ENCODE data around the gene CFAP119. TPM values are rescaled to one million over a fixed set of nuclear protein-coding genes. Genes with fewer than 3 reads are reported as not detected.

CFAP119 gene
- total RNA-seq, 1 experiment from 2014 or later = 11.7 TPM

DNA sequence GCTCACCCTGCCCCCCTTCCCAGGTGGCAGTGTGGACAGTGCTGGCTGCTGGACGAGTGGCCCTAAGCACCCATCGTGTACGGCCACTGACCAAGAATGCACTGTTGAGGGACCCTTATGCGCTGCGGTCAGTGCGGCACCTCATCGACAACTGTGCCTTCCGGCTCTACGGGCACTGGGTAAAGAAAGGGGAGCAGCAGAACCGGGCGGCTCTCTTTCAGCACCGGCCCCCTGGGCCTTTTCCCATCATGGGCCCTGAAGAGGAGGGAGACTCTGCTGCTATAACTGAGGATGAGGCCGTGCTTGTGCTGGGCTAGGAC, 5.1 kb downstream of the CFAP119 start:
- Histone ChIP-seq H3K27ac (ENCODE audit: low read depth, low read length, poor library complexity, severe bottlenecking) (no peak overlapping the region), H3K27me3 (replicated peaks; ENCODE audit: insufficient read depth, low read depth, low read length, poor library complexity) (no peaks in the 10 kb centered on the region), H3K4me3 (ENCODE audit: low read depth, low read length, poor library complexity, severe bottlenecking) (no peak overlapping the region), H3K9me3 (ENCODE audit: low read depth, low read length, poor library complexity, severe bottlenecking) (no peaks in the 10 kb centered on the region), H3K4me1 (ENCODE audit: insufficient read depth, low read length, poor library complexity, severe bottlenecking) (no peaks in the 10 kb centered on the region), H3K36me3 (ENCODE audit: insufficient read depth, low read length, poor library complexity, severe bottlenecking) (peaks cover 14% of the 10 kb centered on the region)
- ChIA-PET CTCF (no interaction called here), POLR2A (ENCODE audit: low non-redundant PET) (no interaction called here)
- no peak for DNase-seq (ENCODE audit: low spot score)
- TF ChIP-seq EZH2 (IDR thresholded peaks at IDR 0.05; ENCODE audit: borderline replicate concordance, low read depth, low read length, poor library complexity, severe bottlenecking) = no peak
- TF ChIP-seq, protein P1, sequence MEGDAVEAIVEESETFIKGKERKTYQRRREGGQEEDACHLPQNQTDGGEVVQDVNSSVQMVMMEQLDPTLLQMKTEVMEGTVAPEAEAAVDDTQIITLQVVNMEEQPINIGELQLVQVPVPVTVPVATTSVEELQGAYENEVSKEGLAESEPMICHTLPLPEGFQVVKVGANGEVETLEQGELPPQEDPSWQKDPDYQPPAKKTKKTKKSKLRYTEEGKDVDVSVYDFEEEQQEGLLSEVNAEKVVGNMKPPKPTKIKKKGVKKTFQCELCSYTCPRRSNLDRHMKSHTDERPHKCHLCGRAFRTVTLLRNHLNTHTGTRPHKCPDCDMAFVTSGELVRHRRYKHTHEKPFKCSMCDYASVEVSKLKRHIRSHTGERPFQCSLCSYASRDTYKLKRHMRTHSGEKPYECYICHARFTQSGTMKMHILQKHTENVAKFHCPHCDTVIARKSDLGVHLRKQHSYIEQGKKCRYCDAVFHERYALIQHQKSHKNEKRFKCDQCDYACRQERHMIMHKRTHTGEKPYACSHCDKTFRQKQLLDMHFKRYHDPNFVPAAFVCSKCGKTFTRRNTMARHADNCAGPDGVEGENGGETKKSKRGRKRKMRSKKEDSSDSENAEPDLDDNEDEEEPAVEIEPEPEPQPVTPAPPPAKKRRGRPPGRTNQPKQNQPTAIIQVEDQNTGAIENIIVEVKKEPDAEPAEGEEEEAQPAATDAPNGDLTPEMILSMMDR (conservative IDR thresholded peaks at IDR 0.05; ENCODE audit: low read depth, low read length) = no peak
- BruUV-seq (replicated peaks) = no TSS peak
- intact Hi-C loops (cut with micrococcal nuclease; ENCODE audit: unreplicated experiment) = no loop called here

DNA sequence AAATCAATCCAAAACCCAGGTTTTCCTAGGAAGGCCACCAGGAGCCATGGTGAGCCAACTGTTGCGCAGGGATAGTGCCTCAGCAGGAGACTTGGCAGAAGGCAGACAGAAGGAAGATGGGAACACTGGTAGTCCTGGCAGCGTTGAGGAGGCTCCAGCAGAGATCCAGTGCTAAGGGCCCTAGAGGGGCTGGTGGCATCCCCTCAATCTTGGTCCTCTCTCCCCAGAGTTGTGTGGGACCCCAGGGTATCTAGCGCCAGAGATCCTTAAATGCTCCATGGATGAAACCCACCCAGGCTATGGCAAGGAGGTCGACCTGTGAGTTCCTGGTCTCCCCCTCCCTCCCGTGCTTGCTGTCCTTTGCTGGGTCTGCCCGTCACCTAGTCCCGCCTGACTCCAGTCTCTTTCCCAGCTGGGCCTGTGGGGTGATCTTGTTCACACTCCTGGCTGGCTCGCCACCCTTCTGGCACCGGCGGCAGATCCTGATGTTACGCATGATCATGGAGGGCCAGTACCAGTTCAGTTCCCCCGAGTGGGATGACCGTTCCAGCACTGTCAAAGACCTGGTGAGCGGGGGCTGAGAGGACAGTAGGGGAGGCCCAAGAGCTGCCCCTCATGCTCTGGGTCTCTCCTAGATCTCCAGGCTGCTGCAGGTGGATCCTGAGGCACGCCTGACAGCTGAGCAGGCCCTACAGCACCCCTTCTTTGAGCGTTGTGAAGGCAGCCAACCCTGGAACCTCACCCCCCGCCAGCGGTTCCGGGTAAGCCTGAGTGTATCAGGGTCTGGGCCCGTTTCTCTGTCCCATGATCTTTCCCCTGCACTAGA, 5.7 kb downstream of the CFAP119 start:
- no peaks in the 10 kb centered on the region for H3K4me1 ChIP-seq (ENCODE audit: insufficient read depth, low read length, poor library complexity, severe bottlenecking)
- BruUV-seq (replicated peaks) = no TSS peak
- H3K4me3 ChIP-seq (ENCODE audit: low read depth, low read length, poor library complexity, severe bottlenecking) = no peak overlapping the region
- H3K27me3 ChIP-seq (replicated peaks; ENCODE audit: insufficient read depth, low read depth, low read length, poor library complexity) = no peaks in the 10 kb centered on the region
- H3K27ac ChIP-seq (ENCODE audit: low read depth, low read length, poor library complexity, severe bottlenecking) = no peak overlapping the region
- intact Hi-C loops (cut with micrococcal nuclease; ENCODE audit: unreplicated experiment) = no loop called here
- no peaks in the 10 kb centered on the region for H3K9me3 ChIP-seq (ENCODE audit: low read depth, low read length, poor library complexity, severe bottlenecking)
- ChIA-PET CTCF (no interaction called here), POLR2A (ENCODE audit: low non-redundant PET) (no interaction called here)
- no peak for TF ChIP-seq EZH2 (IDR thresholded peaks at IDR 0.05; ENCODE audit: borderline replicate concordance, low read depth, low read length, poor library complexity, severe bottlenecking)
- TF ChIP-seq, protein P1 (conservative IDR thresholded peaks at IDR 0.05; ENCODE audit: low read depth, low read length) = no peak
- peaks cover 18% of the 10 kb centered on the region for H3K36me3 ChIP-seq (ENCODE audit: insufficient read depth, low read length, poor library complexity, severe bottlenecking)
- DNase-seq (ENCODE audit: low spot score) = no peak

DNA sequence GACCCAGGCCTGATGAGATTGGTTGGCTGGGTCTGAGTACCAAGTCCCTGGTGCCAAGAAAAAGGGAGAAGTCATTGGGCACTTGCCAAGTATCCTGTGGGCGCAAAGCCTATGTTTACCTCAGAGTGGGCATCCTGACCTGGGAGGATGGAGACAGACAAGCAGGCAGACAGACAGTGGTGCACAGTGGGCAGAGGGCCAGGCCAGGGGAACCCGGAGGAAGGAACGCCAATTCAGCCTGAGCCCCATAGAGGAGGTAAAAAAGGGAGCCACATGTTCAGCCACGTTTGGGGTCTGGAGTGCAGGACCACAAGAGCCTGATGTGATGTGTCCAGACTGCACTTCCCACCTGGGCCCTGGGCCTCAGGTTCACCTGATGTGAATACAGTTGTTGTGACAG, 8.3 kb downstream of the CFAP119 start:
- Histone ChIP-seq H3K4me3 (ENCODE audit: low read depth, low read length, poor library complexity, severe bottlenecking) (no peak overlapping the region), H3K27ac (ENCODE audit: low read depth, low read length, poor library complexity, severe bottlenecking) (no peak overlapping the region), H3K4me1 (ENCODE audit: insufficient read depth, low read length, poor library complexity, severe bottlenecking) (no peaks in the 10 kb centered on the region), H3K9me3 (ENCODE audit: low read depth, low read length, poor library complexity, severe bottlenecking) (no peaks in the 10 kb centered on the region), H3K27me3 (replicated peaks; ENCODE audit: insufficient read depth, low read depth, low read length, poor library complexity) (no peaks in the 10 kb centered on the region), H3K36me3 (ENCODE audit: insufficient read depth, low read length, poor library complexity, severe bottlenecking) (peaks cover 14% of the 10 kb centered on the region)
- ChIA-PET CTCF (no interaction called here), POLR2A (ENCODE audit: low non-redundant PET) (interaction anchor here (0.7 kb wide), 1 partner anchor 30 kb away, joined by 6 read pairs; no protein-coding TSS in a partner anchor)
- intact Hi-C loops (cut with micrococcal nuclease; ENCODE audit: unreplicated experiment) = no loop called here
- TF ChIP-seq, protein P1 (conservative IDR thresholded peaks at IDR 0.05; ENCODE audit: low read depth, low read length) = no peak
- TF ChIP-seq EZH2 (IDR thresholded peaks at IDR 0.05; ENCODE audit: borderline replicate concordance, low read depth, low read length, poor library complexity, severe bottlenecking) = no peak
- no TSS peak for BruUV-seq (replicated peaks)
- no peak for DNase-seq (ENCODE audit: low spot score)
